ENCODE measurements around the gene CASD1. TPM values are rescaled to one million over a fixed set of nuclear protein-coding genes. Genes with fewer than 3 reads are reported as not detected.

The CASD1 gene
- total RNA-seq, 2 donors from 2014 or later = 10.5 to 17.1 TPM

GRCh38 chr7:94498918-94499317 is 10.7 kb upstream of the CASD1 start:
- no peak for ATAC-seq
- 91 to 98% methylated on average over 2 of the region's 2 CpGs for WGBS, 2 donors

GRCh38 chr7:94507462-94507861 is 2.1 kb upstream of the CASD1 start:
- Histone ChIP-seq H3K9me3 (no peaks in the 10 kb centered on the region), H3K27ac (no peak overlapping the region), H3K36me3 (replicated peaks in 1 of 2; ENCODE audit: insufficient read depth in 1 of 2, low read depth in 2 of 2) (no peaks in the 10 kb centered on the region), H3K4me1 (peaks cover 18% of the 10 kb centered on the region), H3K4me3 (no peak overlapping the region), H3K27me3 (no peaks in the 10 kb centered on the region)
- WGBS, 2 donors = 92 to 96% methylated on average over 1 of the region's 1 CpG
- intact Hi-C loops (cut with DNase I) = no loop called here
- ATAC-seq (no peak), DNase-seq (no peak)
- no peak for TF ChIP-seq POLR2A (IDR thresholded peaks at IDR 0.05)
- TF ChIP-seq CTCF (IDR thresholded peaks at IDR 0.05) = no peak

More at GRCh38 chr7:94498918-94499317, 10.7 kb upstream of the CASD1 start:
- H3K27ac ChIP-seq = no peak overlapping the region
- H3K27me3 ChIP-seq = no peaks in the 10 kb centered on the region
- no peaks in the 10 kb centered on the region for H3K4me1 ChIP-seq
- H3K9me3 ChIP-seq = peaks cover 0 to 7% (median 0%) of the 10 kb centered on the region in 3 donors
- DNase-seq = no peak
- TF ChIP-seq POLR2A (IDR thresholded peaks at IDR 0.05) = no peak
- TF ChIP-seq CTCF (IDR thresholded peaks at IDR 0.05) = no peak
- intact Hi-C loops (cut with DNase I) = no loop called here
- H3K36me3 ChIP-seq (replicated peaks in 1 of 2; ENCODE audit: insufficient read depth in 1 of 2, low read depth in 2 of 2) = no peaks in the 10 kb centered on the region
- H3K4me3 ChIP-seq = no peak overlapping the region

- H3K9me3 ChIP-seq = no peaks in the 10 kb centered on the region
- no peaks in the 10 kb centered on the region for H3K27me3 ChIP-seq
- H3K36me3 ChIP-seq (replicated peaks in 1 of 2; ENCODE audit: insufficient read depth in 1 of 2, low read depth in 2 of 2) = no peaks in the 10 kb centered on the region
- no peak for TF ChIP-seq CTCF (IDR thresholded peaks at IDR 0.05)
- TF ChIP-seq POLR2A (IDR thresholded peaks at IDR 0.05) = no peak
- no peak for DNase-seq
- no peak overlapping the region for H3K27ac ChIP-seq
- no peak for ATAC-seq
- intact Hi-C loops (cut with DNase I) = no loop called here
- H3K4me1 ChIP-seq = peaks cover 23% of the 10 kb centered on the region
- no peak overlapping the region for H3K4me3 ChIP-seq
Measured at GRCh38 chr7:94507962-94508361, 1.6 kb upstream of the CASD1 start.

- H3K4me1 ChIP-seq = peaks cover 31% of the 10 kb centered on the region
- H3K4me3 ChIP-seq = peak overlapping the region; percentile 66 to 81
- DNase-seq (peak; percentile 72 to 82 (median 80)), ATAC-seq (peak; percentile 84)
- no peaks in the 10 kb centered on the region for H3K36me3 ChIP-seq (replicated peaks in 1 of 2; ENCODE audit: insufficient read depth in 1 of 2, low read depth in 2 of 2)
- H3K27ac ChIP-seq = peak overlapping the region; percentile 85 to 97 (median 93)
- intact Hi-C loops (cut with DNase I) = no loop called here
- 1% methylated on average over 16 to 66 of the region's 75 CpGs for WGBS, 2 donors
- no peaks in the 10 kb centered on the region for H3K9me3 ChIP-seq
- peak; percentile 72 to 79 (median 75) for TF ChIP-seq POLR2A (IDR thresholded peaks at IDR 0.05)
- TF ChIP-seq CTCF (IDR thresholded peaks at IDR 0.05) = peak in 2 of 7 experiments; percentile 7 to 34
- no peaks in the 10 kb centered on the region for H3K27me3 ChIP-seq
Measured at GRCh38 chr7:94509887-94510581, 425 bp downstream of the CASD1 start.

Data from body of pancreas (tissue), 4 donors.